Gastroesophageal sphincter (tissue), 4 donors: Measurements from ENCODE around the gene MTG2. TPM values are rescaled to one million over a fixed set of nuclear protein-coding genes. Genes with fewer than 3 reads are reported as not detected.

Source experiments
- ATAC-seq: fragments of 150-250 bp; one replicate; pipeline ENCODE4 v1.9.1; 2016; ENCODE audit warnings: mild to moderate bottlenecking, moderate library complexity
- H3K27ac ChIP-seq, 4 donors: fragments of 200-600 bp; sonication (generic) in 3 of 4; 1 replicate in 3 of 4; 2 replicates in 1 of 4; pipeline ENCODE4 v1.5.1; 2016 to 2019
- H3K27me3 ChIP-seq: fragments of 200-600 bp; sonication (generic); one replicate; pipeline ENCODE4 v1.5.1; 2019
- H3K36me3 ChIP-seq, 2 donors: fragments of 200-600 bp; sonication (generic); one replicate each; pipeline ENCODE4 v1.5.1; 2019; ENCODE audit warnings: control low read depth in 1 of 2
- H3K4me1 ChIP-seq, 3 donors: fragments of 200-600 bp; sonication (generic); 1 replicate in 2 of 3; 2 replicates in 1 of 3; pipeline ENCODE4 v1.5.1; 2016 to 2019; ENCODE audit warnings: control low read depth in 2 of 3
- H3K4me3 ChIP-seq, 2 donors: fragments of 200-600 bp; sonication (generic); one replicate each; pipeline ENCODE4 v1.5.1; 2019; ENCODE audit warnings: mild to moderate bottlenecking in 1 of 2, moderate library complexity in 1 of 2
- H3K9me3 ChIP-seq, 3 donors: fragments of 200-600 bp; sonication (generic); one replicate each; pipeline ENCODE4 v1.5.1; 2017 to 2019; ENCODE audit warnings: control low read depth in 2 of 3
- EP300 ChIP-seq: sonication (generic); formaldehyde crosslinking; IDR thresholded peaks from one replicate; pipeline ENCODE4 v1.6.1; 2017; ENCODE audit warnings: antibody characterized with exemption, mild to moderate bottlenecking
- POLR2A ChIP-seq, 2 donors: fragments of 450-650 bp; IDR thresholded peaks; one replicate each; pipeline ENCODE4 v1.6.1; 2017; ENCODE audit warnings: antibody characterized with exemption in 2 of 2, mild to moderate bottlenecking in 2 of 2, moderate library complexity in 1 of 2
- POLR2AphosphoS5 ChIP-seq: sonication (generic); formaldehyde crosslinking; IDR thresholded peaks from one replicate; pipeline ENCODE4 v1.6.1; 2017; ENCODE audit warnings: antibody characterized with exemption
- WGBS, 2 donors: methylation state at CpG; one replicate each; pipeline ENCODE4 v1.1.5; 2018; ENCODE audit warnings: low coverage in 1 of 2; 5-methylcytosine and 5-hydroxymethylcytosine counted together
- total RNA-seq, 4 donors: library from RNA; depleted of rRNA; stranded (reverse); fragments of >200 nt; gene quantifications; one replicate each; pipeline ENCODE4 v1.1.0, GENCODE V29; 2016
- TF ChIP-seq, protein P1 (sequence below), 4 experiments: fragments of 200-600 bp in 2 of 4; fragments of 450-650 bp in 2 of 4; sonication (generic) in 1 of 4; IDR thresholded peaks; one replicate each; pipeline ENCODE4 v1.5.1; 2017 to 2019; ENCODE audit warnings: antibody characterized with exemption in 4 of 4, mild to moderate bottlenecking in 2 of 4, moderate library complexity in 2 of 4

Gene MTG2
- total RNA-seq, 4 donors from 2014 or later: 23.7 to 31.3 (median 30.2) TPM

DNA sequence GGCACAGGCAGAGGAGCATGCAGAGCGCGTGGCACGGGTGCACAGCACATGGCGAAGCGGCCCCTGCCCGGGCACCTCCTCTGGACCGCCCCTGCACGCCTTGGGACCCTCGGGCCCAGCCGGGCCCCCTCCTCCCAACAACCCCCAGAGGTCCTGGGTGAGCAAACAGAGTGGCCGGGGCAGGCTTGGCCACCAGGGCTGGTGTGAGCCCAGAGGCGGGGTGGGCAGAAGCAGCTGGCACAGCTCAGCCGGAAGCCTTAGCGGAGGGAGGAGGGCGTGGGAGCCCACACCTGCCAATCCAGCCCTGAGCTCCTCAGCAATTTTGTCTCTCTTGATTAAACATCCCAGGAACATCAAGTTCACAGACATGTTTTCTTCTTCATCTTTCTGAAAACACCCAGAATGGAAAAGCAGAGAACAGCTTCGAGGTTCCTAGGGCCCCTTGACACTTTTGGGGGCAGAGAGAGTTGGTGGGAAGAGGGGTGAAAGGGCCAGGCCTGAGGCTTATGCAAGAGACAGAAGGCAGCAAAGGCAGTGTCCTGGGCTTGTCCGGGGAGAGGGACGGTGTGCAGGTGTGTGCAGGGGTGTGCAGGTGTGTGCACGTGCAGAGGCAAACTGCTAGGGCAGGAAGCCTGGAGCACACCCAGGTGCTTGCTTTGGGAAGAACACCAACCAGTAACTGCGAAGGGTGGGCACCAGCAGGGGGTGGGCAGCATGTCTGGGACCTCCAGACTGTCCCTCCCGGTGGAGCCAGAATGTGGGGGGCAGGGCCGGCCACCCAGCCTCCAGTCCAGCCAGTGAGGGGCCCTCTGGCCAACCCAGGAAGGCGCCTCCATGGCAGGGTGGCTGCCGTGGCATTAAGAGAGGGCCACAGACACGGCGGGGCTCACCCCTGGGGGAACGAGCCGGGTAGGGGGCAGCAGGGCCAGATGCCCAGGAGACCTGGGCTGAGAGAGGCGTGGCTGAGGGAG lies 32.5 kb downstream of the MTG2 start:
- Histone ChIP-seq H3K4me1 (peaks cover 0 to 16% (median 5%) of the 10 kb centered on the region in 3 donors), H3K4me3 (no peak overlapping the region), H3K27ac (no peak overlapping the region), H3K9me3 (no peaks in the 10 kb centered on the region), H3K36me3 (no peaks in the 10 kb centered on the region), H3K27me3 (peaks cover 92% of the 10 kb centered on the region)
- no peak for ATAC-seq
- TF ChIP-seq EP300: no peak
- 53 to 57% methylated on average over 3 to 6 of the region's 29 CpGs for WGBS, 2 donors

DNA sequence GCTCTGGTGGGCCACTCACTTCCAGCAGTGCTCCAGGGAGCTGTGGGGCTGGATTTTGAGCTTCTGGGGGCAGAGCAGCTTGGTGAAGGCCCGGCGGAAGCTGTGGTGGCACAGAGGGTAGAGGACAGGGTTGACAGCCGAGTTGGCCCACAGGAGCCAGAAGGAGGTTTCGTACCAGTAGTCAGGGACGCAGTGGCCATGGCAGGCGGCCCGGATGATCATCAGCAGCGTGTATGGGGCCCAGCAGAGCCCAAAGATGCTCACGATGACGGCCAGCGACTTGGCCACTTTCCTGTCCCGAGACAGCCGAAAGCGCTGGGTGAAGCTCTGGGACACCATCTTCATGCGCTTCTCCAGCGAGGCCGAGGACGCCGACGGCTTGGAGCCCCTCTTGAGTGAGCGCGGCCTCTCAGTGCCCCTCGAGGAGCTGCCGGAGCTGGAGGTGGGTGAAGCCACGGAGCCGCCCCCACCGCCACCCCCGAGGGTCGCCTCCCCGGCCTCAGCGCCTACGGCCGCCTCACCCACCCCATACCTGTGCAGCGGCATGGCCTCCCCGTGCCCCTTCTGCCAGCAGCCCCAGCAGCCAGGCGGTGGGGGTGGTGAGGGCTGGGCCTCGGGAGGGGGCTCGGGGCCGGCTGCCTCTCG lies 33.3 kb downstream of the MTG2 start:
- peaks cover 0 to 24% (median 8%) of the 10 kb centered on the region in 3 donors for H3K4me1 ChIP-seq
- TF ChIP-seq, protein P1, sequence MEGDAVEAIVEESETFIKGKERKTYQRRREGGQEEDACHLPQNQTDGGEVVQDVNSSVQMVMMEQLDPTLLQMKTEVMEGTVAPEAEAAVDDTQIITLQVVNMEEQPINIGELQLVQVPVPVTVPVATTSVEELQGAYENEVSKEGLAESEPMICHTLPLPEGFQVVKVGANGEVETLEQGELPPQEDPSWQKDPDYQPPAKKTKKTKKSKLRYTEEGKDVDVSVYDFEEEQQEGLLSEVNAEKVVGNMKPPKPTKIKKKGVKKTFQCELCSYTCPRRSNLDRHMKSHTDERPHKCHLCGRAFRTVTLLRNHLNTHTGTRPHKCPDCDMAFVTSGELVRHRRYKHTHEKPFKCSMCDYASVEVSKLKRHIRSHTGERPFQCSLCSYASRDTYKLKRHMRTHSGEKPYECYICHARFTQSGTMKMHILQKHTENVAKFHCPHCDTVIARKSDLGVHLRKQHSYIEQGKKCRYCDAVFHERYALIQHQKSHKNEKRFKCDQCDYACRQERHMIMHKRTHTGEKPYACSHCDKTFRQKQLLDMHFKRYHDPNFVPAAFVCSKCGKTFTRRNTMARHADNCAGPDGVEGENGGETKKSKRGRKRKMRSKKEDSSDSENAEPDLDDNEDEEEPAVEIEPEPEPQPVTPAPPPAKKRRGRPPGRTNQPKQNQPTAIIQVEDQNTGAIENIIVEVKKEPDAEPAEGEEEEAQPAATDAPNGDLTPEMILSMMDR (IDR thresholded peaks at IDR 0.05): no peak
- TF ChIP-seq POLR2A (IDR thresholded peaks at IDR 0.05) (no peak), POLR2AphosphoS5 (no peak), EP300 (no peak)
- H3K27ac ChIP-seq: no peak overlapping the region
- no peaks in the 10 kb centered on the region for H3K9me3 ChIP-seq
- 77% methylated on average over 13 of the region's 40 CpGs; no CpG with 5 or more reads in 1 of the 2 donors for WGBS, 2 donors
- no peaks in the 10 kb centered on the region for H3K36me3 ChIP-seq
- ATAC-seq: no peak
- H3K27me3 ChIP-seq: peaks cover 92% of the 10 kb centered on the region
- no peak overlapping the region for H3K4me3 ChIP-seq

DNA sequence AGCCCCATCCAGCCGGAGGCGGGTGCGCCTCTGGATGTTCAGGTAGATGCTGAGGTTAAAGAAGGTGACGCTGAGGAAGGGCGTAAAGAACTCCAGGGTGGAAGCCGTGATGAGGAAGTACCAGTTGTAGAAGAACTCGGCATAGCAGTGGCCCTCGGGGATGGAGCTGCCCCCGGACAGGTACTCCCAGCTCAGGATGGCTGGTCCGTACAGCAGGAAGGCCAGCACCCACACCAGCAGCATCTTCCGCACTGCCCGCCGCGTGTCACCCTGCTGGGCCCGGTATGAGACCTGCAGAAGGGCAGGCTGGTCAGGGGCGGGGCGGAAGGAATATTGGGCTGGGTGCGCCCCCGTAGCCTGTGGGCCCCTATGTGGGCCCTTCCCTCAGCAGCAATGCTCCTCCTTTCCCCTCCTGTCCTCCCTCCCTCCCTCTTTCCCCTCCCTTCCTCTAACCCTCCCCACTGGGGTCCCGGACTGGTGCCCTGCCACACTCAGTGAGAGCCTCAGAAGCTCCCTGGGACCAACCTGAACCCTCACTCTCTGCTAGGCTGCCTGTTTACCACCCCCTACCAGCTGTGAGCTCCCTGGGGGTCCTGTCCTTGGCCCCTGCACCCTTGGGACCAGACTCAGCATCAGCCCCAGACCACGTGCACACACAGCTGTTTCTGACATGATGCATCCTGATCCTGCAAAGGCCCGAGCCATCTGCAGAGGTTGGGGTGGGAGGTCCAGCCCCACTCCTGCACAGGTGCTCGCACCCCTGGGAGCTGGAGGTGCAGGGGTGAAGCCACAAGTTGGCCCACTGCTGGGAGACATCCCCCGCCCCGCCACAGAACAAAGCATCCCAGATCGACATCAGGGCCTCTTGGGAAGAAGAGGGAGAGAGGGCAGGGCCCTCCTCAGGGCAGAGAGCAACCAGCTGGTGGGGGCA lies 34.1 kb downstream of the MTG2 start:
- 70% methylated on average over 7 of the region's 26 CpGs; no CpG with 5 or more reads in 1 of the 2 donors for WGBS, 2 donors
- no peaks in the 10 kb centered on the region for H3K36me3 ChIP-seq
- no peak for ATAC-seq
- no peaks in the 10 kb centered on the region for H3K9me3 ChIP-seq
- H3K27me3 ChIP-seq: peaks cover 92% of the 10 kb centered on the region
- TF ChIP-seq EP300 (no peak), POLR2A (IDR thresholded peaks at IDR 0.05) (no peak), POLR2AphosphoS5 (no peak)
- TF ChIP-seq, protein P1 (IDR thresholded peaks at IDR 0.05): no peak
- no peak overlapping the region for H3K4me3 ChIP-seq
- no peak overlapping the region for H3K27ac ChIP-seq
- peaks cover 0 to 27% (median 8%) of the 10 kb centered on the region in 3 donors for H3K4me1 ChIP-seq

DNA sequence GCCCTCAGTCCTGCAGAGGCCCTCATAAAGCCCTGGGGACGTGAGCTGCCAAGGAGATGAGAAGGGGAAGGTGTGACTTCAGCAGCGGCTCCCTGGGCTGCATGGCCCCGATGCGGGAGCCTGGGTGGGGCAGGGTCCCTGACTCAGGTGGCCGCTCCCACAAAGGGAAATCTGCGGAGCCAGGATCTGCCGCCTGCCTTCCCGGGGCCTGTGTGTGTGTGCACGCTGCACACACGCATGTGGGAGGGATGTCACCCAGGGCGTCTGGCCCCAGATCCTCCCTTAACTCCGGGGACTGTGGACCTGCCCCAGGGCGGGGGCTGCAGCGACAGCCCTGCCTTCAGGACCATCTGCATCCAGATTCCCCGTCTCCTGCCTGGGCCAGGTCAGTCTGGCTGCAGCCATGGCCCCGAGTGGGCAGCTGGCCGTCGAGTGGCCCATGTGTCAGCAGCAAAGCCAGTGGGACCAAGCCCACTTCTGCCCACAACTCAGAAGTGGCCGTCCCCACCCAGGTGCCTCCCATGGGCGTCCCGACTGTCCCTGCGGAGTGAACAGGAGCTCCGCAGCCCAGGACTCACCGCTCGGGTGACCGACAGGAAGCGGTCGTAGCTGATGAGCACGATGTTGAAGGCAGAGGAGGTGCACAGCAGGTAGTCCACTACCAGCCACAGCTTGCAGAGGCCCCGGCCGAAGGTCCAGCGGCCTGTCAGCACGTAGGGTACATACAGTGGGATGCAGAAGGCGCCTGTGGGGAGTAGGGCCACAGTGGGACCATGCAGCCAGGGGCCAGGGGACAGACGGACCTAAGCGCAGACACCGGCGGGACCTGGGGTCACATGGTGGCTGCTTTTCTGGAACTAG lies 35.3 kb downstream of the MTG2 start:
- no peaks in the 10 kb centered on the region for H3K9me3 ChIP-seq
- H3K4me3 ChIP-seq: no peak overlapping the region
- H3K27ac ChIP-seq: no peak overlapping the region
- TF ChIP-seq POLR2A (IDR thresholded peaks at IDR 0.05) (no peak), POLR2AphosphoS5 (no peak), EP300 (no peak)
- TF ChIP-seq, protein P1 (IDR thresholded peaks at IDR 0.05): no peak
- H3K4me1 ChIP-seq: peaks cover 0 to 27% (median 8%) of the 10 kb centered on the region in 3 donors
- no CpG with 5 or more reads among the region's 38 CpGs for WGBS, 2 donors
- no peak for ATAC-seq
- no peaks in the 10 kb centered on the region for H3K36me3 ChIP-seq
- peaks cover 96% of the 10 kb centered on the region for H3K27me3 ChIP-seq
